ENCODE data around the gene CASQ2.

The CASQ2 gene

DNA sequence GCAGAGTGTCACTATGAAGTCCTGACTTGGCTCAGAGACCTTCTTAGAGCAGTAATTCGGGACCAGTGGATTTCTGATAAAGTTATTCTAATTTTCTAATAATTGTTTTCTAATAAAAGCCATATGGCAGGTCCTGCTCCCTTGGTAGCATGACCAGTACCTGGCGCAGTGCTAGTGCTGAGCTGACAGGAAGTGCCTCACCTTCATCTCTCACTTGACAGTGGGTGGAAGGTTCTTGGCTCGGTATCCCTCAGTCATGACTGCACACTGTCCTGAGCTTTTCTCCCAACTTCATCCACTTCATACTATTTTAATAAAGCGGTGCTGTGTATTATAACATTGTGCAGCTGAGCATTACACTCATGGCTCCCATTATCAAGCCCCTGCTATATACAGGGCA lies 112.6 kb downstream of the CASQ2 start:
- DNase-seq = no peak

DNA sequence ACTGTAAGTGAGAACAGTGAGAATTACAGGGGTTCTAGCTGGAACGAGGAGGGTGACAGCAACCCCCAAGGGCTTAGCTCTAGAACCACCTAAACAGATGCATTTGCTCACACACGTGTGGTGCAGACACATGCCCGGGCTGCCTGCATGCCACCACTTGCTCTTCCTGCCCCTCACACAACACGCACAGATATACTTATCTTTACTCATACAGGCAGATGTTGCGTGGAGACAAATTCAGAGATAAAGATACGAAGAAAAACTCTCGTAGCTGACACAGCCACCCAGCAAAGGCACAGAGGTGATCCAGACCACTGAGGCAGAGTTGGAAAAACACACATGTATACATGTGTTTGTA lies 113.2 kb downstream of the CASQ2 start:
- no peak for DNase-seq

DNA sequence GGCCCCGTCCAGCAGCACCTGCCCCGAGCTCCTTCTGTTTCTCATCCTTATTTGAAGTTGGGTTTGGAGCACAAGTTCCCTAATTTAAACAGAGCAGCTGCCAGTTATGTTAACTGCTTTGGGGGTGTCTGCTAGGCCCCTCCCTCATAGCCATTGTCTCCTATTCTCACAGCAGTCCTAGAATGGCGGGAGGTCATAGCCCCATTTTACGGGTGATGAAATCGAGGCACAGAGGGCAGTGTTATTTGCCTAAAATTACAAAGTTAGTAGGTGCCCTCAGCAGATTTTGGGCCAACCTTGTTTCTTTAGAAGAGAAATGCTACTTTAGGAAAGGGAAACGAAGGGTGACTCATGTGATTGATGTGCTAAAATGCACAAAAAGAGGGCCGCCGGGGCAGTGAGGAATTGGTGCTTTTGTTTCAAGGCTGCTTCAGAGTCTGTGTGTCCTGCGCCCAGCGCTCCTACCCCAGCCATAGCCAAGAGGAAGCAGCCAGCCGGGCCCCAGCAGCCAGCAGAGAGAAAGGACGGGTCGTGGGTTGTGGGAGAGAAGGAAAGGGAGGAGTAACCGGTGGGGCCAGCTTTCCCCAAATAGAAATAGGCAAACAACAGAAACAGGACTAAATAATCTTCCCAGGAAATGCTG lies 113.7 kb downstream of the CASQ2 start:
- no peak for DNase-seq

DNA sequence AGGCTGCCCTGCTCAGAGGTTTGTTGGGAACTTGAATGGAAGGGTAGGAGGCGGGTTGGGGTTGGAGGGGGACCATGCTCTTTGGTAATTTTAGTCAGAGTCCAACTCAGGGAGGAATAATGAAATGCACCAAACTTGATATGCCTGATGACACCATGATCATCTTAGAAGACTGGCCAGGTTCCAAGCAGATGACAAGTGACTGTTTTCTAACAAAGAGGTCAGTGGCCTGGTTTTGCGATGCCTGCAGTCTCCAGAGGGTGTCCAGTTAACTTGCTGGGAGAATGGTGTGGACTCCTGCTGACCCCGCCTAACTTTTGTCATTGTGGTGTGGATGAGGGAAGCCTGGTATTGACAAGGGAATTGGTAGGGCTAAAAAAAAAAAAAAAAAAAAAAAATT lies 114.4 kb downstream of the CASQ2 start:
- no peak for DNase-seq

DNA sequence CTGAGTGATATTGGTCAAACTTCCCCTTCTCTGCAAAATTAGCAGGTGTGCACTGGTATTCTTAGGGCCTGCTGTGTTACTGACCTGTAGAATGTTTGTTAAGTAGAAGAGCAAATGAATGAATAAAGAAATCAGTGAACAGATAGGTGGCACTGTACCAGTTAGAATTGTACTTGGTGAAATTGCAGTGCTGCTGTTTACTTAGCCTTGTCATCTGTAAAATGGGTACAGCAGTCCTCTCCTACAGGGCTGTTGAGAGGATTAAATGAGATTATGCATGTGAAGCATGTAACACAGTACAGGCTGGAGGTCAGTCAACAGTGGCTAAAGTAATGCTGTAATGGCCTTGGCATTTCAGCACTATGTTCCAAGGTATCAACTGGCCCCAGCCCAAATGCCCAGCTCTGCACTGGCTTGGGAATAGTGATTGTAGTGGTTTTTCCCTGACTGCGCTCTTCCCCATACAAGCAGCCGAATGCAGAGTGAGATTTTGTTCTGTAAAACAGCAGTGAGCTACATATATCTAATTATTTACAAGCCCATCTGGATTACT lies 116.2 kb downstream of the CASQ2 start:
- no peak for DNase-seq

DNA sequence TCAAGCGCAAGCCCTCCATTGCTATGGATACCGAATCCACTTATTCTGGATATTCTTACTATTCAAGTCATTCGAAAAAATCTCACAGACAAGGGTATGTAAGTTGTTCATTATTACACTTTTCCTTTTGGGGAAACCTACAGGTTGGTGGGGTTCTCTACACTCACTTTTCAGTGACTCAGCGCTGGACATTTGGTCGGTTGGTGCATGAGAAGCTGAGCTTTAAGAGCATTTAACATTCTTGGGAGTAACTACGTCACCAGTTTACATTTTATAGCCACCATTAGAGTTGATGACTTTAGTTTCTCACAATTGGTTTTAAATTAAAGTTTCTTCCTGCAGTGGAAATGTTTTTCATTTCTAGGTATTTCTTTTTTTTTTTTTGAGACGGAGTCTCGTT lies 117.1 kb downstream of the CASQ2 start:
- DNase-seq = no peak

DNA sequence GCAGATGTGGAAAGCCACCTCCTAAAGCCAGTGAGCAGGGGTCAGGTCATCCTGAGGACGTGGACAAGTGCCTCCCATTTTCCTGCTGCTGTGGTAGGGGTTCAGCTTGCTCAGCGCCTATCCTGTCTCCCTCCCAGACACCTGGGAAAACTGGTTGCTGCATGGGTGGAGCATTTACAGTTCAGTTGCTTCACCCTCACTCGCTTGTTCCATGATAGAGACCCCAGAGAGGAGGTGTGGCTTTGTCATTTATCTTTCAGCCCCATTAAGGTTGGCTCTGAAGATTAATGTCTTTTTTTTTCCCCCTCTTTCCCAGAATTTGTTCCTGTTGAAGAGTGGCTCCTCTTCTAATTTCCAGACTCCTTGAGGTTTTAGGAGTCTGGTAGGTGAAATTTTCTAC lies 117.6 kb downstream of the CASQ2 start:
- DNase-seq = no peak

Data from NCI-H345 (cell line).